Osteocyte (in vitro differentiated cells): ENCODE results near the gene BGN. TPM values are rescaled to one million over a fixed set of nuclear protein-coding genes. Genes with fewer than 3 reads are reported as not detected.

Source experiments
- DNase-seq: peaks from one replicate; pipeline ENCODE4 v3.0.0; 2021; ENCODE audit warnings: mixed read lengths; ENCODE audit not compliant: unreplicated experiment; ENCODE audit errors: extremely low spot score
- H3K27ac Mint-ChIP-seq: one replicate; pipeline ENCODE4 v1.8.0; 2021; ENCODE audit warnings: mild to moderate bottlenecking, mixed read lengths; ENCODE audit not compliant: unreplicated experiment
- H3K27me3 Mint-ChIP-seq: one replicate; pipeline ENCODE4 v1.8.0; 2021; ENCODE audit warnings: mixed read lengths; ENCODE audit not compliant: unreplicated experiment
- H3K36me3 Mint-ChIP-seq: one replicate; pipeline ENCODE4 v1.8.0; 2021; ENCODE audit warnings: mixed read lengths; ENCODE audit not compliant: unreplicated experiment
- H3K4me1 Mint-ChIP-seq: one replicate; pipeline ENCODE4 v1.8.0; 2021; ENCODE audit warnings: mixed read lengths; ENCODE audit not compliant: unreplicated experiment
- H3K4me3 Mint-ChIP-seq: one replicate; pipeline ENCODE4 v1.8.0; 2021; ENCODE audit warnings: mild to moderate bottlenecking, moderate library complexity, mixed read lengths; ENCODE audit not compliant: unreplicated experiment
- H3K9me3 Mint-ChIP-seq: one replicate; pipeline ENCODE4 v1.8.0; 2021; ENCODE audit warnings: mixed read lengths; ENCODE audit not compliant: unreplicated experiment
- CTCF ChIP-seq: fragments of 200-600 bp; sonication (generic); IDR thresholded peaks from 2 replicates; pipeline ENCODE4 v1.5.0; 2021; ENCODE audit warnings: antibody characterized with exemption, mild to moderate bottlenecking, moderate library complexity
- total RNA-seq: library from RNA; stranded (reverse); gene quantifications from 2 replicates; pipeline ENCODE4 v1.2.1, GENCODE V29; 2021

Gene BGN
- total RNA-seq, 1 donor from 2014 or later: 1,633 TPM

GRCh38 chrX:153471663-153472280, 23.0 kb upstream of the BGN start:
- Mint-ChIP-seq H3K36me3 (no peaks in the 10 kb centered on the region), H3K9me3 (no peaks in the 10 kb centered on the region), H3K4me1 (peaks cover 46% of the 10 kb centered on the region), H3K27me3 (no peaks in the 10 kb centered on the region), H3K4me3 (no peak overlapping the region), H3K27ac (peak overlapping the region; percentile 82)
- no peak for TF ChIP-seq CTCF
- no peak for DNase-seq

- Mint-ChIP-seq H3K27ac (peak overlapping the region; percentile 40), H3K9me3 (no peaks in the 10 kb centered on the region), H3K27me3 (no peaks in the 10 kb centered on the region), H3K4me3 (no peak overlapping the region), H3K4me1 (peaks cover 51% of the 10 kb centered on the region), H3K36me3 (no peaks in the 10 kb centered on the region)
- DNase-seq: no peak
- TF ChIP-seq CTCF: no peak
Measured at GRCh38 chrX:153473126-153473525, 21.7 kb upstream of the BGN start.

GRCh38 chrX:153474266-153474665, 20.5 kb upstream of the BGN start:
- DNase-seq: no peak
- peaks cover 55% of the 10 kb centered on the region for H3K4me1 Mint-ChIP-seq
- no peaks in the 10 kb centered on the region for H3K9me3 Mint-ChIP-seq
- no peak overlapping the region for H3K4me3 Mint-ChIP-seq
- no peaks in the 10 kb centered on the region for H3K27me3 Mint-ChIP-seq
- no peaks in the 10 kb centered on the region for H3K36me3 Mint-ChIP-seq
- no peak for TF ChIP-seq CTCF
- no peak overlapping the region for H3K27ac Mint-ChIP-seq

GRCh38 chrX:153474718-153475117, 20.1 kb upstream of the BGN start:
- no peak for TF ChIP-seq CTCF
- Mint-ChIP-seq H3K4me3 (no peak overlapping the region), H3K36me3 (no peaks in the 10 kb centered on the region), H3K27ac (no peak overlapping the region), H3K27me3 (no peaks in the 10 kb centered on the region), H3K4me1 (peaks cover 54% of the 10 kb centered on the region), H3K9me3 (no peaks in the 10 kb centered on the region)
- no peak for DNase-seq

DNA sequence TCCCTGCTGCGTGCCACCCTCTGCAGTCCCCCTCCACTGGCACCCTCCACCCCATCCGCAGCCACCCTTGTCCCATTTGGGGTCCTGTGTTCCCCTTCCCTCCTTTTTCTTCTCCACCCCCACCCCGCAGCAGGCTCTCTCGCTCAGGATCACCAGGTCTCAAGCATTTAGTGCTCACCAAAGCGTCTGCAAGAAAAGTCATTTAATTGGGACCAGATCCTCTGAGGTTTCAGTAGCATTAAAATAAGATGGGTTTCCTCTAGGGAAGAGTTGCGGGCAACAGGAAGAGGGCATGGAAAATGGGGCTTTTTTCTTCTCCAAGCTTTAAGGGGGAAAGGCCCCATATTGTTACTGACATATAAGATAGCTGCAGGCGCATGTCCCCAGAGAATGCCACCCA, 19.5 kb upstream of the BGN start:
- Mint-ChIP-seq H3K27me3 (no peaks in the 10 kb centered on the region), H3K4me1 (peaks cover 58% of the 10 kb centered on the region), H3K27ac (no peak overlapping the region), H3K4me3 (no peak overlapping the region), H3K9me3 (no peaks in the 10 kb centered on the region), H3K36me3 (no peaks in the 10 kb centered on the region)
- DNase-seq: no peak
- TF ChIP-seq CTCF: no peak
